NCI-H2227 (cell line): ENCODE measurements around the gene WASF2.
"Not testable (repeated sequence)": the region's sequence is repeated elsewhere in the genome, so short reads cannot be mapped to it uniquely, and the experiment has no call there.

Source experiments
- DNase-seq: peaks from one replicate; lab custom pipeline; 2025; ENCODE audit not compliant: unreplicated experiment; lab: John Stamatoyannopoulos, UW

Gene WASF2

GRCh38 chr1:27499142-27499541 lies 9.2 kb upstream of the WASF2 start:
- DNase-seq, result no peak

DNA sequence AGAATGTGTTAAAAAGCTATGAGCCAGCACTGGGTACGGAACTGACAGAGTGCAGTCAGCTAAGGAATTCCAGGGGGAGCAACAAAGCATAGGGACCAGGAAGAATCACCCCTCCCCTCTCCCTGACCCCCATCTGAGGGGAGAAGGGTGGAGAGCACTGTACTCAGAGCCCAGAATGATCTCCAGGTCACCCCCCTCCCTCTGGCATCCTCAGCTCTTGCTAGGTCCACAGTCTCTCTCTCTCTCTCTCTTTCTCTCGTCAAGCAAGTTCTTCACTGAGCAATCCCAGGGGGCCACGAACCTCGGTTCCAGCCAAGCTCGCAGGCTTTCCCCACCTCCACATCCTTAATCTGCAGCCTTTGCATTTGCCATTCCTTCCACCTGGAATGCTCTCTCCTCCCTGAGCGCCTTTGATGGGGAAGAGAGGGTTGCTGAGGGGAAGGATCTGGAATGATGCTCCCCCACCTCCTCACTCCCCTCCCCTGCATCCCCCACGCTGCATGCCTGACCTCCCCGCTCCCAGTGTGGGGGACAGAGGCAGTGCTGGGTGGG lies 6.7 kb upstream of the WASF2 start:
- DNase-seq, result peak; percentile 73

DNA sequence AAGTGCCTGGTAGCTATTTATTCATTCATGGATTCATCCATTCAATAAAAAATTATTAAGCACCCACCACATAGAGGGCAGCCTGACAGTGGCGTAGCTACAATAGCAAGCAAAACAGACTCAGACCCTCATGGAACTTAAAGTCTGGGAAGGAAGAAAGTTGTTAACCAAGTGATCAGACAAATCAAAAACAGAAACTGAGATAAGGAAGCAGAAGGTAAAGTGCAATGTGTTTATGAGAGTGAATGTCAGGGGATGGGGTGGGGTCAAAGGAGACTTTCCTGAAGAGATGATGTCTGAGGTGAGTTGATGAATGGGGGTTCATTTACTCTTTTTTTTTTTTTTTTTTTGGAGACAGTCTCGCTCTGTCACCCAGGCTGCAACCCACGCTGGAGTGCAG lies 2.8 kb upstream of the WASF2 start:
- DNase-seq, result no peak

DNA sequence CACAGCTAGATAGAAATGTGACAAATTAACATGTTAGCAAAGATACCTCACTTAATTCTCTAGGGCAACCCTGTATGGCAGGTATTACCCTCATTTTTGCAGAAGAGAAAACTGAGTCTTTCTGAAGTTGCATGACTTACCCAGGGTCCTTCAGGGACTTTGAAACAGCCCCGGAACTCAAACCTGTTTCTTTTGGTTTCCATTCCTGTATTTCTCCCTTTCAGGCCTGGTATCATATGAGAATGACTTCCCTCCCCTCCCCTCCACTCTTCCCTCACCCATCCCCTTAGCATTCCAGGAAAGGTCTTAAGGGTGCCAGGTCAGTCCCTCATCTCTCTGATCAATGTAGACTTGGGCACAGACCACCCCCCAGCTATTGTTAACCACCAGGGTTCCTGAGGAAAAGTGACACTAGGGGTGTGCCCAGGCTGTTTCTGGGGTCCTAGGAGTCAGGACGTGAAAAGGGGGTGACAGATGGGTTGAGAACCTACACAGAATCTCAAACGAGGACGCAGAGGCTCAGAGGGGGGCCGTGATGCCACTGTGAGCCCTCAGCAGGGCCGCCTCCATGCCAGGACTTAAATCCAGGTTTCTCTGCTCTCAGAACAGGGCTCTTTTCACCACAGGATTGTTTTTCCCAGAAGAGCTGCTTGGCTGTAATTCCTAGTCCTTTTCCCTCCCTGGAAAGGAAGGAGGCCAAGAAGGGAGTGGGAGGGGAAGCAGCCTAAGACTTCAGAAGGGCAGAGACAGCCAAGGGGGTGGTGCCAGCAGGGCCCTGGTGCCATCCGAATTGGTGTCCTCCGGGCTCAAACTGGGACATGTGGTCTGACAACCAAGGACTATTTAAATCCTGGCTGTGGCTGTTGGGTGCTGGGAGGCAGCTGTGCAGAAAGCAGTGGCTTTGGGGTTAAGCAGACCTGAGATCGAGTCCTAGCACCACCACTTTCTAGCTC lies 2.1 kb upstream of the WASF2 start:
- DNase-seq, result no peak

GRCh38 chr1:27489501-27489972 lies 430 bp downstream of the WASF2 start:
- peak; percentile 64 for DNase-seq

GRCh38 chr1:27487966-27488884 lies 1.7 kb downstream of the WASF2 start:
- DNase-seq, result no peak

GRCh38 chr1:27485363-27485762 lies 4.6 kb downstream of the WASF2 start:
- DNase-seq, result no peak

- no peak for DNase-seq
Measured at GRCh38 chr1:27483659-27484058, 6.3 kb downstream of the WASF2 start.

GRCh38 chr1:27481994-27482620 lies 7.9 kb downstream of the WASF2 start:
- no peak for DNase-seq

DNA sequence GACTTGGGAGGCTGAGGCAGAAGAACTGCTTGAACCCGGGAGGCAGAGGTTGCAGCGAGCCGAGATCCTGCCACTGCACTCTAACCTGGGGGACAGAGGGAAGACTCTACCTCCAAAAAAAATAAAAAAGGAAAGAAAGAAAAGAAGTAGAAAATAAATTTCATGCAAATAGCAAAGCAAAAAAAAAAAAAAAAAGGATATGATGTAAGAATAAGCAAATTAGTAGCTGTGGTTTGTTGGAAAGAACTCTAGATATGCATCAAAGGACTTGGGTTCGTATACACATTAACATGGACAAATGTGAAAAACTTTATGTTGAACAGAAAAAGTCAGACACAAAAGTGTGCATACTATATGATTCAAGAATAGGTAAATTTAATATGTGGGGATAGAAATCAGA lies 11.9 kb downstream of the WASF2 start:
- no peak for DNase-seq

DNA sequence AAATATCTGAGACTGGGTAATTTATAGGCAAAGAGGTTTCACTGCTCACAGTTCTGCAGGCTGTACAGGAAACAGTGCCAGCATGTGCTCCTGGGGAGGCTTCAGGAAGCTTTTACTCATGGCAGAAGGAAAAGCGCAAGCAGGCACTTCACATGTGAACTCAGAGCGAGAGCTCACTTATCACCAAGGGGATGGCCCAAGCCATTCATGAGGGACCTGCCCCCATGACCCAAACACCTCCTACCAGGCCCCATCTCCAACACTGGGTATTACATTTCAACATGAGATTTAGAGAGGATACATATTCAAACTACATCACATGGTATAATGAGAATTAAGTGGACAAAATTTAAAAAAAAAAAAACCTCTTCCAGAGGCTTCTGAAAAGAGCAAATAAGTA lies 13.7 kb downstream of the WASF2 start:
- DNase-seq, result no peak

- no peak for DNase-seq
Measured at GRCh38 chr1:27475720-27476119, 14.2 kb downstream of the WASF2 start.

DNA sequence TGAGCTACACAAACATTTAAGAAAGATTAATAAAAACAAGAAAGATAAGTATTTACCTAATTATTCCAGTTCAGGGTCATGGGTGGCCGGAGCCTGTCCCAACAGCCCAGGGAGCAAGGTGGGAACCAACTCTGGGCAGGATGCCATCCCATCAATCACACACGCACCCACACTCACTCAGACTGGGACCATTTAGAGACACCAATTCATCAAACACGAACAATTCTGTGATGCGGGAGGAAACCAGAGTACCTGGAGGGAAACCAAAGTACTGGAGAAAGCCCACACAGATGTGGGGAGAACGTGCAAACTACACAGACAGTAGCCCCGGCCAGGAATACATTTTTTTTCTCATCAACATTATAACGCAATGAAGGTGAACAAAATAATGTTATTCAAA lies 16.2 kb downstream of the WASF2 start:
- no peak for DNase-seq

GRCh38 chr1:27472098-27472497 lies 17.9 kb downstream of the WASF2 start:
- DNase-seq, result not testable (repeated sequence)

- DNase-seq, result no peak
Measured at GRCh38 chr1:27471477-27471876, 18.5 kb downstream of the WASF2 start.

DNA sequence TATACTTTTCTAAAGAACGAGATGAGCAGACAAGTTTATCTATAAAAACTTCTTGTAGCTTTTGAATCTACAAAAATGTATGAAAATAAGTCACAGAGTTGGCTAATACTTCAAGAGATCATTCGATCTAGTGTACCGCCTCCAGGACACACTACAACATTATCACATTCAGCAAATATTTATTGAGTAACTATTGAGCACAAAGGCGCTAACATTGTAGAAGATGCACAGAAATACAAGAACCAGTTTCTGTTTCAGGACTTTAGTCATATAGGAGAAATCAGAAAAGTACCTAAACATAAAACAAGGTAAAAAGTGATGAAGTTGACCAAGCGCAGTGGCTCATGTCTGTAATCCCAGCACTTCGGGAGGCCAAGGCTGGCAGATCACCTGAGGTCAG lies 20.6 kb downstream of the WASF2 start:
- DNase-seq, result no peak

DNA sequence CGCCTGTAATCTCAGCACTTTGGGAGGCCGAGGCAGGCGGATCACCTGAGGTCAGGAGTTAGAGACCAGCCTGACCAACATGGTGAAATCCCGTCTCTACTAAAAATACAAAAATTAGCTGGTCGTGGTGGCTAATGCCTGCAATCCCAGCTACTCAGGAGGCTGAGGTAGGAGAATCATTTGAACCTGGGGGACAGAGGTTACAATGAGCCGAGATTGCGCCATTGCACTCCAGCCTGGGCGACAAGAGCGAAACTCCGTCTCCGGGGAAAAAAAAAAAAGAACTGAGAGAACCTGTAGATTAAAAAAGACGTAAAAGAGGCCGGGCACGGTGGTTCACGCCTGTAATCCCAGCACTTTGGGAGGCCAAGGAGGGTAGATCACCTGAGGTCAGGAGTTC lies 21.6 kb downstream of the WASF2 start:
- not testable (repeated sequence) for DNase-seq

- no peak for DNase-seq
Measured at GRCh38 chr1:27464926-27465647, 24.9 kb downstream of the WASF2 start.

GRCh38 chr1:27463916-27464315 lies 26.1 kb downstream of the WASF2 start:
- DNase-seq, result not testable (repeated sequence)

DNA sequence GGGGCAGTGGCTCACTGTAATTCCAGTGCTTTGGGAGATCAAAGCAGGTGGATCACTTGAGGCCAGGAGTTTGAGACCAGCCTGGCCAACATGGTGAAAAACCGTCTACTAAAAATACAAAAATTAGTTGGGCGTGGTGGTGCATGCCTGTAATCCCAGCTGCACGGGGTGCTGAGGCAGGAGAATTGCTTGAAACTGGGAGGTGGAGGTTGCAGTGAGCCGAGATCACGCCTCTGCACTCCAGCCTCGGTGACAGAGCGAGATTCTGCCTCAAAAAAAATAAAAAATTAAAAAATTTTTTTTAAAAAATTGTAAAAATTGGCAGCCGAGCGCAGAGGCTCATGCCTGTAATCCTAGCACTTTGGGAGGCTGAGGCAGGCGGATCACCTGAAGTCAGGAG lies 31.4 kb downstream of the WASF2 start:
- not testable (repeated sequence) for DNase-seq
